MV-4-11 (cell line): ENCODE measurements around the gene APLP2.

Experiments used
- DNase-seq: peaks from one replicate; lab custom pipeline; 2025; lab: John Stamatoyannopoulos, UW

Gene APLP2

GRCh38 chr11:130118636-130119387 is 49.1 kb downstream of the APLP2 start:
- DNase-seq, result peak; percentile 70

- no peak for DNase-seq
These were observed 50.4 kb downstream of the APLP2 start for GRCh38 chr11:130120045-130120444.

GRCh38 chr11:130121445-130121978 is 51.8 kb downstream of the APLP2 start:
- DNase-seq, result peak; percentile 40

- DNase-seq, result no peak
These were observed 52.5 kb downstream of the APLP2 start for GRCh38 chr11:130122141-130122575.

- peak; percentile 61 for DNase-seq
These were observed 53.8 kb downstream of the APLP2 start for GRCh38 chr11:130123414-130124040.

- DNase-seq, result peak; percentile 100
These were observed 54.4 kb downstream of the APLP2 start for GRCh38 chr11:130124096-130124495.

GRCh38 chr11:130125638-130126037 is 55.9 kb downstream of the APLP2 start:
- DNase-seq, result no peak

- DNase-seq, result peak; percentile 82
These were observed 56.8 kb downstream of the APLP2 start for GRCh38 chr11:130126516-130126915.

- DNase-seq, result no peak
These were observed 57.8 kb downstream of the APLP2 start for GRCh38 chr11:130127509-130127908.

GRCh38 chr11:130128626-130129025 is 58.9 kb downstream of the APLP2 start:
- DNase-seq, result peak; percentile 30

- no peak for DNase-seq
These were observed 60.2 kb downstream of the APLP2 start for GRCh38 chr11:130129922-130130321.

GRCh38 chr11:130131961-130132850 is 62.5 kb downstream of the APLP2 start:
- DNase-seq, result peak; percentile 54

- no peak for DNase-seq
These were observed 64.0 kb downstream of the APLP2 start for GRCh38 chr11:130133716-130134115.

GRCh38 chr11:130136107-130136506 is 66.4 kb downstream of the APLP2 start:
- DNase-seq, result no peak

- no peak for DNase-seq
These were observed 68.3 kb downstream of the APLP2 start for GRCh38 chr11:130137999-130138398.

GRCh38 chr11:130139401-130139800 is 69.7 kb downstream of the APLP2 start:
- DNase-seq, result no peak

- DNase-seq, result no peak
These were observed 72.1 kb downstream of the APLP2 start for GRCh38 chr11:130141561-130142341.

GRCh38 chr11:130144141-130144540 is 74.4 kb downstream of the APLP2 start:
- no peak for DNase-seq

GRCh38 chr11:130144861-130145281 is 75.2 kb downstream of the APLP2 start:
- no peak for DNase-seq

- DNase-seq, result no peak
These were observed 75.7 kb downstream of the APLP2 start for GRCh38 chr11:130145311-130145812.
